ENCODE data around the gene BLVRB.

DNA sequence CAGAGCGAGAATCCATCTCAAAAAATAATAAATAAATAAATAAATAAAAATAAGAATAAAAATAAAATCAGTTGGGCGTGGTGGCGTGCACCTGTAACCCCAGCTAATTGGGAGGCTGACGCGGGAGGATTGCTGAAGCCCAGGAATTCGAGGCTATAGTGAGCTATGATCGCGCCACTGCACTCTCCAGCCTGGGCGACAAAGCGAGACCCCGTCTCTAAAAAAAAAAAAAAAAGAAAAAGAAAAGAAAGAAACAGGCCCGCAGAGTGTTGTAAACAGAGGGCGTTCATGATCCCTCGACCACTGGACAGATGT lies 45.1 kb downstream of the BLVRB start:
- no peak for TF ChIP-seq TCF7L2 (IDR thresholded peaks at IDR 0.05; ENCODE audit: low read depth, low read length)
- TF ChIP-seq, protein P1, sequence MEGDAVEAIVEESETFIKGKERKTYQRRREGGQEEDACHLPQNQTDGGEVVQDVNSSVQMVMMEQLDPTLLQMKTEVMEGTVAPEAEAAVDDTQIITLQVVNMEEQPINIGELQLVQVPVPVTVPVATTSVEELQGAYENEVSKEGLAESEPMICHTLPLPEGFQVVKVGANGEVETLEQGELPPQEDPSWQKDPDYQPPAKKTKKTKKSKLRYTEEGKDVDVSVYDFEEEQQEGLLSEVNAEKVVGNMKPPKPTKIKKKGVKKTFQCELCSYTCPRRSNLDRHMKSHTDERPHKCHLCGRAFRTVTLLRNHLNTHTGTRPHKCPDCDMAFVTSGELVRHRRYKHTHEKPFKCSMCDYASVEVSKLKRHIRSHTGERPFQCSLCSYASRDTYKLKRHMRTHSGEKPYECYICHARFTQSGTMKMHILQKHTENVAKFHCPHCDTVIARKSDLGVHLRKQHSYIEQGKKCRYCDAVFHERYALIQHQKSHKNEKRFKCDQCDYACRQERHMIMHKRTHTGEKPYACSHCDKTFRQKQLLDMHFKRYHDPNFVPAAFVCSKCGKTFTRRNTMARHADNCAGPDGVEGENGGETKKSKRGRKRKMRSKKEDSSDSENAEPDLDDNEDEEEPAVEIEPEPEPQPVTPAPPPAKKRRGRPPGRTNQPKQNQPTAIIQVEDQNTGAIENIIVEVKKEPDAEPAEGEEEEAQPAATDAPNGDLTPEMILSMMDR (IDR thresholded peaks at IDR 0.05) = no peak
